DMS 273 (cell line): ENCODE data around the gene NEDD4L.

Experiments
- DNase-seq: peaks from one replicate; lab custom pipeline; 2025; ENCODE audit not compliant: unreplicated experiment; lab: John Stamatoyannopoulos, UW

The NEDD4L gene

DNA sequence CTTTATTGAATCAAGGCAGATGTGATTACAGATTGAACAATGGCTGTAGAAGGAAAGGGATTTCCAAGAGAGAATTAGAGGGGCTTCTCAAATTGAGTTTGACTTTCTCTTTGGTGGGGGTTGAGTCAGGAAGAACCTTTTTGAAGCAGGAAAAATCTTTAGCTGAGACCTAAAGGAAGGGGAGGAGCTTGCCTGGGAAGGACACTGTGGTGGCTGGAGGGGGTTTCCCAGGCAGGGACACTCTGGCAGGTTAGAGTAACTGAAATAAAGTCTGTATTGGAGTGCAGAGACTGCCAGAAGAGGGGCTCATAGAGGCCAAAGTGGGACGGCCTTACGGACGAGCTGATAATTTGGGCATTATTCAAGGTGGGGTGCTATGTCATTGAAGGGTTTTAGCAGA is 69.3 kb downstream of the NEDD4L start:
- DNase-seq: no peak

GRCh38 chr18:58114766-58115165 is 70.7 kb downstream of the NEDD4L start:
- DNase-seq: no peak

GRCh38 chr18:58116818-58117217 is 72.8 kb downstream of the NEDD4L start:
- DNase-seq: no peak

DNA sequence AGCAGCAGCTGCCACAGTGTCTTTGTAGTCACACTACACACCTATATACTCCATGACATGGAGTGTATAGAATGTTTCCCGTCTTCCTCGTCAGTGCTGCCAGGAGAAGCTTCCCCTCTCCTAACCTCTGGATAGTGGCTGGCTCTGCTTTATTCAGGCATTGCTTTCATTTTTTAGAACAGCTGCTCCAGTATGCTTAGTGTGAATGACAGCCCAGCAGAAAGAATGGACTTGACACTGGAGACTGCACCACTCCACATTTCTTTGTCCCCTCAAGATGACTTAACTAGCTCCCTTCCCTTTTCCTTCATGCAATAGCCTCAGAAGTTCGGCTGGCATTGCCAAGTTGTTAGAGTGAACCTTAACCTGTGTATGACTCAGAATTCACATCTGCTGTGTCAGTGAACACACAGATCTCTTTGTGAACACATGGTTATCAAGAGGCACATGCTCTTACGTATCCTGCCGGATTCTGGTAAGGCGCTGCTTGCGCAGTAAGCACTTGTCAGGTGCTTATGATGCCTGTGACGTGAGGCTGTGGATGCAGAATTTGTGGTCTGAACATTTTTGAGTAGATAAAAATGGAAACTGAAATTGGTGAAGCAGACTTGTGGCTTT is 73.9 kb downstream of the NEDD4L start:
- DNase-seq: peak; percentile 80

GRCh38 chr18:58118536-58118935 is 74.5 kb downstream of the NEDD4L start:
- DNase-seq: no peak

DNA sequence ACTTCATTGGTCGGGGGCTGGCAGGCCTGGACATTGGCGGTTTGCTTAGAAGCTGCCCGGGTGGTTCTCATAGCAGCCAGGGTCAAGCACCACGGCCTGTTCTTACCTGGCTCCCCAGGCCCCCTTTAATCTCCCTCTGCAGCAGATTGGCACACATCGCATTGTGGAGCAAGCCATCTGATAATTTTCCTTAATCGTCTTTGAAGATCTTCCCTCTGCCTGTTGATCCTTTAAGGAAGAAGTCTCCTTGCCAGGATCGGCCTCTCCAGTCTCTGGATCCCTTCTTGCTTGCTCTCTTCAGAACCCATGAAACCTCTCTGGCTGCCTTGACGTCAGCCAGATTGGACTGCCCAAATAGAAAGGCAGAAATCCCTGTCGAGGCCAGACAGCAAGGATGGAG is 75.8 kb downstream of the NEDD4L start:
- DNase-seq: no peak

GRCh38 chr18:58124475-58124874 is 80.4 kb downstream of the NEDD4L start:
- DNase-seq: no peak

GRCh38 chr18:58125183-58125582 is 81.2 kb downstream of the NEDD4L start:
- DNase-seq: no peak

- DNase-seq: no peak
Observed at GRCh38 chr18:58125756-58126155, 81.7 kb downstream of the NEDD4L start.

DNA sequence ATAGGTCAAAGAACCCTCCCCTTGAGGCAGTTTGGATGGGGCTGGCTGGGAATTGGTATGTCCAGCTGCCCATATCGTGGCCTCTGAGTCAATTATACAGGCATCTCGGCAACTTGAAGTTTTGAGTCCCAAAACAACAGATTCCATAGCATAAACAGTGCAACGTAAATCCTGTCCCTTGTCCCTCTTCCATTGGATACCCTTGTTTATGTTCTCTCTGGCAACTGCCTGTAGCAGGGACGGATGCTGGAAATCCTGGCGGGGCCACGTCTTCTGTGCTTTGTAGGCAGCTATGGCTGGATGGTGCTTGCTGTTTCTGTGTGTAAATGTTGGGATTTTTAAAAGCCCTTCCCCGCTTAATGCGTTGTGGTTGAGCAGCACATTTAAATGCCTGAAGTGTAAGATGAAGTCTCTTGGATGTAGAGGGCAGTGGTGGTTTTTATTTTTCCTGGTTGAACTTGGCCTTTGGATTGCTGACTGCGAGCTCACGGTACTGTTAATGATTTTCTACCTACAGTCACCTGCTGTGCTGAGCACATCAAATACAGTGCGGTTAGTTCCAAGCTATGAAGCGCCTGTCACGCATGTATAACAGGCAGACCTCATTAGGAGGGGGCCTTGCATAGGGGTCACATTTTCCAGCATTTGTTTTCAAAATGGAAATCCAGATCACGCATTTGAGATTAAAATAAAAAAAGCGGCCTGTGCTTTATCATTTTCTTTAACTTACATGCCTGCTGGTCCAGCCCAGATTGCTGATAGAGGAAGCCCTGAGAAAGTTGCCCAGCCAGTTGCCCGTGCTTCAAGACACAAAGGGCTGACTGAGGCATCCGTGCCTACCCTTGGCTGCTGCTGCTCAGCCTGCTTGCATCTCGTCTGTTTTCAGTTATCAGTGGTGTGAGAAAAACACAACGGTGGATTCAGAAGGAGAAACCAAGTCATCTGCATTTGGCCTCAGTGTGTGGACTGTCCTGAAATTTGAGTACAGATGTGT is 84.7 kb downstream of the NEDD4L start:
- no peak for DNase-seq

DNA sequence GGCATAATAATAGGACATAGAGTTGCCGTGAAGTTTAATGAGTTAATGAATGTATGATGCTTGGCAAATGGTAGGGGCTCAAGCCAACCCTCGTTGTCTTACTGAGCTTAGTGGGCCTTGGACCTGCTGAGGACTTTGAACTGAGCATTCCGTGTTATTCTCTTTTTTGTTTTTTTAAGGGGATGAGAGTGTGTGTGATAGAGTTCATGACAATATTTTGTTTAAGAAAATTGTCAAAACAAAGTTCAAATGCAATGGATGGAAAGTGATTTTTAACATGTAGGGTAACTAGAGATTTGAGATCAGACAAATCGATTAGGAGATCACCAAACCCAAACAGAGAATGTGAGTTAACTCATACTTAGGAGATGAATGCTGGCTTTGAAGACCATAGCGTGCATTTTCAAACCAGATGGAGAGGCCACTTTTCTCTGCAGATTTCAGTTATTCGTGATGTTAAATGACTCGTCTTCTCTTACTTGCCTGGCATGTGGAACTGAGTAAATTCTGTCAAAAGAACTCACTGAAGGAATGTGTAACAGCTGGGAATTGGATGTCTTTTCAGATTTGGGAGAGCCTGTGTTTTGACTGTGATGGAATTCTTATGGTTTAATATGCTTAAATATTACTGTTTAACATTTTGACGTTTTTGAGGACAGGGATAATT is 88.7 kb downstream of the NEDD4L start:
- no peak for DNase-seq

DNA sequence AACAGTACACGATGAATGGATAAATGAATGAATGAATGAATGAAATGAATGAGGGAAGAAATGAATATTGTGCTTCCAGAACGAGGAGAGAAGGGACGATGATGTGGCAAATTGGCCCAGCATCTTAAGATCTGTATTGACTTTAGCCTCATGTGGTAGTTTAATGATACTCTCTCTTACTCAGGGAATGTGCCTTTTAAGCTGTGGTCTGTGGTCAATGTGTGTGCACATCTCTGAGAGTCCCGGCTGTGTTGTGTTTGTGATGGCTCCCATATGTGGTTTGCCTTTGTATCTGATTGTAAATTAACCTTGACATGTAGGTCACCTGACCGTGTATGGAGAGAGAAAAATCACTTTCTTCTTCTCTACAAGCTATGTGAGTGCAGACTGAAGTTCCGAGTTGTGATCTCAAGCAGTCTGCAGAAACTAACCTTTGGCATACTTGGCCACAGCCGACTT is 91.2 kb downstream of the NEDD4L start:
- no peak for DNase-seq

DNA sequence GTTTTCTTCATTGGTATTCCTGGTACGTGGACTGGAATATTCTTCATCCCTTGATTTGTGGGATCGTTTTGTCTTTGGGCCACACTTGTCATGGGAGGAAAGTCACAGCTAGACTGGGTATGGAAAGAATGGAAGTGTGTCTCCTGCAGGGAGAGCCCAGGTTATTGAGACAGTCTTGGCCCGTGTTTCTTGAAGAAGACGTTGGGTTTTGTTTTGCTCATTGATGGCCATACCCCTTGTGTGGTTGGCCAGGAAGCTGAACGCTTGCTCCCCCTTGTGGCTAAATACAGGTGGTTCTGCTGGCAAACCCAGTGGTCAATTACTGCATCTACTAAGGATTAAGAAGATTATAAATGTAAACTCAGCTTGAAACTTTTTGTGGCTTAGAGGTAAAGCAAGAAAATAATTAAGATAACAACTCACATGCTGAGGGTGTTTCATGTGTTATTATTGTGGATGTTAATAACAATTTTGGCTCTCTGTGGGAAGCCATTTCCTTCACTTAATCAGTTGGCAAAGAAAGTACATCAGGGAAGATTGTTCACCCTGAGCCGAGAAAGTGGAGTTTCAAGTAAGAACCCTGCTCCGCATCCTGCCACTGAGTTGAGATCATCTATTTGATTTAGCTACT is 91.8 kb downstream of the NEDD4L start:
- peak; percentile 84 for DNase-seq

GRCh38 chr18:58136879-58137278 is 92.9 kb downstream of the NEDD4L start:
- no peak for DNase-seq

GRCh38 chr18:58139459-58140386 is 95.7 kb downstream of the NEDD4L start:
- no peak for DNase-seq

- no peak for DNase-seq
Observed at GRCh38 chr18:58140387-58141325, 96.6 kb downstream of the NEDD4L start.

DNA sequence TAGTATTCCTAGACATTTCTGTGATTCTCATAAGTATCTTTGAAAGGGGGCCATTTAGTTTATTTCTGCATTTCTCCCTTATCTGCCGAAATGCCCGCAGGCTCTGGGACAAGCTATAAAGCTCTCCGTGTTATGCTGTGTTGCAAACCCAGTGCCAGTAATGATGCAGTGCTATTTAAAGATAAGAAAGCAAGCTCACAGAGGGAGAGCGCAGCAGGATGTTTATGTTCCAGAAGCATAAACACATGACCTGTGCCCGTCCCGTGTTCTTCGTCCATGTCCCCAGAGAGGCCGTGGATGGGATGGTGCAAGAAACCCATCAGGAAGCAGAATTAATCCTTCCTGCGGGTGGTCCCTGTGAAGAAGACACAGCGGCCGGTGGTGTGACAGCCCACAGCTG is 99.4 kb downstream of the NEDD4L start:
- no peak for DNase-seq

GRCh38 chr18:58144106-58144505 is 100.1 kb downstream of the NEDD4L start:
- no peak for DNase-seq

- no peak for DNase-seq
Observed at GRCh38 chr18:58144671-58145285, 100.8 kb downstream of the NEDD4L start.
